Measurements from ENCODE around the gene CRACR2B.

The CRACR2B gene

GRCh38 chr11:867856-868358 is 40.2 kb downstream of the CRACR2B start:
- no peak for DNase-seq (ENCODE audit: low read depth in 2 of 2)

GRCh38 chr11:868394-868793 is 40.7 kb downstream of the CRACR2B start:
- no peak for DNase-seq (ENCODE audit: low read depth in 2 of 2)

GRCh38 chr11:868802-869201 is 41.1 kb downstream of the CRACR2B start:
- DNase-seq (ENCODE audit: low read depth in 2 of 2) = no peak

- DNase-seq (ENCODE audit: low read depth in 2 of 2) = no peak
Measured at GRCh38 chr11:869399-870126, 41.8 kb downstream of the CRACR2B start.

GRCh38 chr11:870127-870413 is 42.4 kb downstream of the CRACR2B start:
- no peak for DNase-seq (ENCODE audit: low read depth in 2 of 2)

GRCh38 chr11:870418-870817 is 42.7 kb downstream of the CRACR2B start:
- no peak for DNase-seq (ENCODE audit: low read depth in 2 of 2)

GRCh38 chr11:871472-871871 is 43.8 kb downstream of the CRACR2B start:
- no peak for DNase-seq (ENCODE audit: low read depth in 2 of 2)

GRCh38 chr11:872799-873198 is 45.1 kb downstream of the CRACR2B start:
- no peak for DNase-seq (ENCODE audit: low read depth in 2 of 2)

GRCh38 chr11:873706-874105 is 46.0 kb downstream of the CRACR2B start:
- DNase-seq (ENCODE audit: low read depth in 2 of 2) = no peak

- DNase-seq (ENCODE audit: low read depth in 2 of 2) = no peak
Measured at GRCh38 chr11:875203-875602, 47.5 kb downstream of the CRACR2B start.

- no peak for DNase-seq (ENCODE audit: low read depth in 2 of 2)
Measured at GRCh38 chr11:875769-876301, 48.1 kb downstream of the CRACR2B start.

- no peak for DNase-seq (ENCODE audit: low read depth in 2 of 2)
Measured at GRCh38 chr11:876545-876944, 48.8 kb downstream of the CRACR2B start.

GRCh38 chr11:877565-877964 is 49.8 kb downstream of the CRACR2B start:
- DNase-seq (ENCODE audit: low read depth in 2 of 2) = no peak

- no peak for DNase-seq (ENCODE audit: low read depth in 2 of 2)
Measured at GRCh38 chr11:880447-880846, 52.7 kb downstream of the CRACR2B start.

All from activated CD4-positive, alpha-beta T cell treated with anti-CD3 and anti-CD28 coated beads for 24 hours (primary cell).